Activated CD4-positive, alpha-beta T cell treated with anti-CD3 and anti-CD28 coated beads, Interleukin-2, amount 50 U/mL, for 48 hours (primary cell): Measurements from ENCODE around the gene ICE1.
"Not testable (repeated sequence)": the region's sequence is repeated elsewhere in the genome, so short reads cannot be mapped to it uniquely, and the experiment has no call there.

Source experiments
- DNase-seq, 2 experiments: peaks; one replicate each; pipeline ENCODE4 v3.0.0-alpha.2; 2020

The ICE1 gene

DNA sequence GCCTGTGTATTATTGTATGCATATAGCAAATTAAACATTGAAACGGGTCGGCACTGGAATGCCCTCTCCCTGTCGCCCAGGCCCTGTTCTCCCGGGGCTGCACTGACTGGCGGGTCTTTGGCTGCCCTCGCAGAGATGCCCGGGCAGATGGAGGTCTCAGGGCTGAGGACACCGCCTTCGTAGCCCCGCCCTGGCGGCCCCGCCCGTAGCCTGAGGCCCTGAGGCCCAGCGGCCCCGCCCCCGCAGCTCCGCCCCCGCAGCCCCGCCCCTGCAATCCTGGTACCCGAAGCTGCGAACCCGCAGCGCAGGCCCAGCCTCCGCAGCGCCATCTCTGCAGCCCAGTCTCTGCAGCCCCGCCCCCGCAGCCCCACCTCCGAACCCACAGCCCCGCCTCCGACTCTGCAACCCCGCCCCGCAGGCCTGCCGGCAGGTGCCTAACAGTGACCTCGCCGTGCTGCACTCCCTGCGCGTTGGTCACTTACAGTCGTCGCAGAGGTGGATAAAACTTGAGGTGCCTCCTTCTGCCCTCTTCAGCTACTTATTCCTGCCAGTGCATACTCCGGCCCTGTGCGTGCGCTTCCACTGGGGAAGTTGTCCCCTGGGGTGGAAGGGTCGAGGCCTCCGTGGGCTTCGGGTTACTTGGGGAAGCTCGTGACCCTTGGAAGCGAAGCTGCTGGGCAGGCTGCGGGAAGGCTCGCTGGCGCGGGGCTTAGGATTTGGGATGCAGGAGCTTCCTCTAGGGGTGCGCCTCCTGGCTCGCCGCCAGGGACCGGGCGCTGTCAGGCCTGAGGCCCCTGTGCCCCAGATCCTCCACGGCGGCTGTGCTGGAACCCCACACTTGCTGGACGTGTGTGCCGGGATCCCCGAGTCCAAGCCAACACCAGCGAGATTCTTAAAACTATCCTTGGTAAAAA, 72.3 kb downstream of the ICE1 start:
- peak; percentile 77 to 78 for DNase-seq

DNA sequence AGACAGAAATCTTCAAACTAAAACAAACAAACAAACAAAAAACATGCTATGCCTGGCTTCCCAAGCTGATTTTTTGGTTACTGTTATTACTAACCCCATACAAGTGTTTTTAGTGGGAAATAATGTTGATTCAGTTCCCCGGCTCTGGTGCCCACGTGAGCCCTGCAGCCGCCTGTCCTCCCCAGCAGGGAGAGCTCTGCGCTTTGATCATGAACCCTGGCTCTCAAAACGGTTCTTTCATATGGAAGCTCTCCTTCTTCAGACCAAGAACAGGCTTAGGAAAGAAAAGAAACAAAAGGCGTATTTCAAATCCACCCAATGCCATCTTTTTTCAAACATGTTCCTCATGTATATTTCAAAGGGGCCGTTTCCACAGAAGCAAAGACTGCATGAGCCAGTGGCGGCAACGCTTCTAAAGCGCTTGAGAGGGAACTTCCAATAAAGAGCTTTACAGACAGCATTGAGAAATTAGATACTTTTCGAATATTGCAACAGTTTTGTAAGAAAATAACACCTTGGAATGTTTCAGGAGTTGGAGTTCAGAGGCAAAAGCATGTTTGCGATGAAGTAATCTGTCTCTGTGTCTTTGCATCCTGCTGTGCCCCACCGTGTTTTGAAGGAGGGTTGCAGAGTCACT, 74.8 kb downstream of the ICE1 start:
- DNase-seq: peak; percentile 19 to 24

DNA sequence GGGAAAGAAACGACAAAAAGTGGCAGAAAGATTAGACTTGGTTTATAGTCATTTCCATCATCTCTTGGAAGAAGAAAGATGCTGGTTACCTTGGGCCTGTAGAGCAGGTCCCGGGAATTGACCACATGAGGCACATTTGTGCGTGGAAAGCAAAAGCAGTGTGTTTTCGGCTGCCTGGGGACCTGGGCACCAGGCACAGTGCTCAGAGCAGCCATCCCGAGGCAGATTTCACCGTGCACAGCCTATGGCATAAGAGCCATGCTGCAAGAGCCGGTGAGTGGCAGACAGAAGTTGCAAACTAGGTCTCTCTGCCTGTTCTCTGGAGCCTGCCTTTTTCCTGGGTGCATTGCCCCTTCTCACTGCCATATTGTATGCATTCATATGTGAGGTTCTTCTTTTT, 77.0 kb downstream of the ICE1 start:
- DNase-seq: no peak

DNA sequence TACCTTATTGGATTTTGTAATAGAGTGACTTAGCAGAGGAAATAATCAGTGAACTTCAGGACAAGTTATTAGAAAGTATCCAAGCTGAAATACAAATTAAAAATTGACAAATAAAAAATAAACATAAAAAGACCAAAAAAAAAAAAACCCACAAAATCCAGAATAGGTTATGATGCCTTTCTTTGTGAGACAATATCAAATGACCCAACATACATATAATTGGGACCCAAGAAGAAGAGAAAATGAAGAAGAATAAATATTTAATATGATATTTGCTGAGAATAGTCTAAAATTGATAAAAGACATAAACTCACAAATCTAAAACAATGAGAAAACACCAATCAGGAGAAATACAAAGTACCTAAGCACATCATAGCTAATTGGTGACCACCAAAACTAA, 81.8 kb downstream of the ICE1 start:
- DNase-seq: no peak

DNA sequence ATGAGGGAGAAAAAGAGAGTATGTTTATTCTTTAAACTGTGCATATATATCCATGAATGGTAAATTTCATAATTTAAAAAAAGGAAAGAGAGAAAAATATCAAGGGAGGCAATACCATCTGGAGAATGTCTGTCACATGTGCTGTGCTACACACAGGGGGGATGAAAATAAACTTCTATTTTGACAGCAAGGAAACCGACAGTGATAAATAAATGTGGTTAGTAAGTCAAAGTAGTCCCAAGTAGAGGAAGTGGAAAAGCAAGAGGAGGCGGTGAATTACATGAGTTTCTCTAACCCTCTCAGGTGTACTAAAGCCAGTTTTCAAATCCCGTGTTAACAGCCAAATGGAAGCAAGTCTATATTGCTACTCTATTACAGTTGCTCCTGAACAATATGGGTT, 83.3 kb downstream of the ICE1 start:
- DNase-seq: no peak

DNA sequence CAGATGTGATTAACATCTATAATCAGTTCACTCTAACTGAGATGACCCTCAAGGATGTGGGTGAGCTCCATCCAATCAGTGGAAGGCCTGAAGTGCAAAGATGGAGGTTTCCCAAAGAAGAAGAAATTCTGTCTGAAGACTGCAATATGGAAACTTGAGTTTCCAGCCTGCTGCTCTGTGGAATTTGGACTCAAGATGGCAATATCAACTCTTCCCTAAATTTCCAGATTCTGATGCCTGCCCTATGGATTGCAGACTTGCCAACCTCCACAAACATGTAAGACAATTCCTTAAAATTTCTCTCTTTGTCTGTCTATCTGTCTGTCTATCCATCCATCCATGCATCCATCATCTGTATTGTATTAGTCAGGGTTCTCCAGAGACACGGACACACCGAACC, 85.9 kb downstream of the ICE1 start:
- DNase-seq: no peak

DNA sequence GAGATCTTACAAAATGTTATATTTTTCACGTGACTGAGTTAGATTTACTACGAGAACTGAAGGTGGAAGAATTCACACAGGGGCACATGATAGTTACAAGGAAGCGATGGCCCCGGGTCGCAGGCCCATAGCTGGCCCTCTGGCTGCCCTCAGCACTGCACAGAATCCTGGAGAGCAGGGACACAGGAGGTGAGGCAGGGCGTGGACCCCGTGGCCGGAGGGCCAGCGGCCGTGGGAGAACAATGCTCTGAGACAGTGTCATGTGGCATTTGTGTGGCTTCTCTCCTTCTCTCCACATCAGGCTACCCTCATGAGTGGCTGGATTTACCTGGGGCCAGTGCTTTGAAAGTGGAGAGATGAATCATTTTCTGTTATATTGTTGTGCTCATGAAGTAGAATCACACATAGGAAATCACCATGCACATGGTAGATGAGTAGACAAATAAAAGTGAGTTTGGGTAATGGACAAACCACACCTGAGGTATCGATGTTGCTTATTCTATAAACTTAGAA, 89.5 kb downstream of the ICE1 start:
- no peak for DNase-seq

DNA sequence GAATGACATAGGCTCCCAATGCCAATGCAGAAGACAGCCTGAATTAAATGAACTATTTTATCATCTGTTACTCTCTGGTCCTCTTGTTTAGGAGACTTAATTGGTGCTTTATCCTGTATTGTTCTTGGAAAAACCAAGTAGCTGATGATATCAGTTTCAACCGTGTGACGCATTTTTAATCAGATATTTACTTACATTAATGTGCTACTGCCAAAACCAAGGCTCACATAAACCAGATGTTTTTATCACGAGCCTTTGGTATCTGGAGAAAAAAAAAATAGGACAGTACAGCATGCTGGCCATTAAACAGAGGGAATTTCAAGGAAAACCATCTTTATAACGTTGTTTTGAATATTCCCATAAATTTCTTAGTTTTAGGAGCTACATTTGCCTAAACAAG, 90.1 kb downstream of the ICE1 start:
- no peak for DNase-seq

DNA sequence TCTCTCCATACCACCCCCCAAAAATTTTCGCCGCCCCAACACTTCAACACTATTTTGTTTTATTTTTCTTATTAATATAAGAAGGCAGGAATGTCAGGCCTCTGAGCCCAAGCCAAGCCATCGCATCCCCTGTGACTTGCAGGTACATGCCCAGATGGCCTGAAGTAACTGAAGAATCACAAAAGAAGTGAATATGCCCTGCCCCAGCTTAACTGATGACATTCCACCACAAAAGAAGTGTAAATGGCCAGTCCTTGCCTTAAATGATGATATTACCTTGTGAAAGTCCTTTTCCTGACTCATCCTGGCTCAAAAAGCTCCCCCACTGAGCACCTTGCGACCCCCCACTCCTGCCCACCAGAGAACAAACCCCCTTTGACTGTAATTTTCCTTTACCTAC, 98.1 kb downstream of the ICE1 start:
- DNase-seq: not testable (repeated sequence)

DNA sequence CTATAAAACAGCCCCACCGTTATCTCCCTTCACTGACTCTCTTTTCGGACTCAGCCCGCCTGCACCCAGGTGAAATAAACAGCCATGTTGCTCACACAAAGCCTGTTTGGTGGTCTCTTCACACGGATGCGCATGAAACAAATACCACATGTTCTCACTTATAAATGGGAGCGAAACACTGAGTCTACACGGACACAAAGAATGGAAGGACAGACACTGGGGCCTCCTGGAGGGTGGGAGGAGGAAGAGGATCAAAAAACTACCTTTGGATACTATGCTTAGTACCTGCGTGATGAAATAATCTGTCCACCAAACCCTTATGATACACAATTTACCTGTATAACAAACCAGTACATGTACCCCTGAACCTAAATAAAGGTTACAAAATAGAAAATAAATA, 98.6 kb downstream of the ICE1 start:
- no peak for DNase-seq

DNA sequence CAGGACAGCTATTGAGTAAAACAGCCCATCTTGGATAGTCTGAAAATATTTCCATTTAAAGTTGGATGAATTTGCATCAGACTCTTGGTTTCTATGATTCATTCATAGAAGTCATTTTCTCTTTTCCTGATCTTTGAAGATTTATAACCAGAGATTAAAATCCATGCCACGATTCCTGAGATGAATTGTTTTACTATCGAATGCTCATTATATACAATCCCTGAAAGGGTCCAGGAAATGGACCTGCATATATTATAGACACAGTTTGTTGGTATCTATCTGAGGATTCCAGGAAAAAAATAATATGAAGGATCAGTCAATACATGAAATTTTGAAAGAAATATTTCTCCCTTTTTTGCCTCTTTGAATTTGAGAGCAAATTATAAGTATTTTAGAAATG, 99.0 kb downstream of the ICE1 start:
- no peak for DNase-seq

DNA sequence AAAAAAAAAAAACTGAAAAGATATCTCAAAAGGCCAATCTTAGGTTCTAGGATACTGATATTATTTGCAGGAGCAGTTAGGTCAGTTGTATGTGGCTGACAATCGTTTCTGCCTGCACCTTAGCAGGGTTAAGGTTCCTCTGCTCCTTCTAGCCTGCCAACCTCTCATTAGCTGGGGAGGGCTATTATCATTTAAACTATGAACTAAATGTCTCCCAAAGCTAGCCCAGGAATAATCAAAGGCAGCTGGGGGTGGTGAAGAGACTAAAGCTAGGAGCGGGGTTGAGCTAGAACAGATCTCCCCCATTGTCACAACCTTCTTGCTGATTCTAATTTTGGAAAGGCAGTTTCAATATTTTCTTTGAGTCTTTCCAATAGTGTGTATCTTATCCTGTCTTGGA, 99.9 kb downstream of the ICE1 start:
- DNase-seq: no peak

DNA sequence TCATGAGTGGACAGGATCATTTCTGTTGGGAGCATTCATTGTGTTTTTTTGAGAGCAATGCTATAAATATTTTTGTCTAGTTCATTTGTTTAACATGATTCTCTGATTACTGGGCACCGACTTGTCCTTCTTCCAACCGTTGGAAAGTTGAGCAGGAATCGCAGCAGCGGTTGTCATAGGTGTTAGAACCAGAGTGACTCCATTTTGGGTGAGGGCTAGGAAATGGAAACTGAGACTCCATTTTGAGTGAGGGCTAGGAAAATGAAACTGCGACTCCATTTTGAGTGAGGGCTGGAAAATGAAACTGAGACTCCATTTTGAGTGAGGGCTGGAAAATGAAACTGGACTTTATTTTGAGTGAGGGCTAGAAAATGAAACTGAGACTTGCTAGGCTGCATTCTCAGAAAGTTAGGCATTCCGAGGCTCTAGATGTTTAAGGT, 100.6 kb downstream of the ICE1 start:
- DNase-seq: no peak

DNA sequence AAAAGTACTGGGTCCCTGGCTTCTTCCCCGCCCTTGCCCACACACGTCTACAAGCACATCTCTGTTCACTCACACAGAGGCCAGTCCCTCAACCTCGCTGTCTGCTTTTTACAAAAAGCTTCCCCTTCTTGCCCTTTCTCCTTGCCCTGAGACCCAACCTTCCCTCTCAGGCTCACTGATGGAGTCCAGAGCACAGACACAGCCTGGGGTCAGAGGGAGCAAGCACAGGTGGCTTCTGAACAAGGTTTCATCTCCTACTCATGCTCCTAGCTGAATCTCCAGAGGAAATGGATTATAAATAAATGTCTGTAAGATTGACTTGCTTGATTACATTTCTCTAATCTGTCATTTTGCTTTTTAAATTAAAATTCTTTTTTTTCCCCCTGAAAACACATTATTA, 101.8 kb downstream of the ICE1 start:
- DNase-seq: no peak

DNA sequence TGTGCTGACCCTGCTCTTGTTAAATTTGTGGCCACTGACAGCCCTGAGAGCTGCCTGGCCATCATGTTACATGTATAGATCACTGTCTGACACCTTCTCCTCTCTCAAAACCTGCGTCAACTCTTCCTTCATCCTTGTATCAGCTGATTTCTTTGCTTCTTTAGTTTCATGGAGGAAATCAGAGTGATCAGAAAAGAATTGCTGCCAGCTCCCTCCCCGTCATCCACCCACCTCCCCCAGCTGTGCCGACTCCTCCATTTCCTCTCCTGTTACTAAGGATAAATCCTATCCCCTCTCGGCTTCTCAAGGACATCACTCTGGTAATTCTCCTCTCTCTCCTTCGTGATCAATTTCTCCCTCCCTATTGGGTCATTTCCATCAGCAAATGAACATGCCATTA, 108.9 kb downstream of the ICE1 start:
- DNase-seq: no peak

DNA sequence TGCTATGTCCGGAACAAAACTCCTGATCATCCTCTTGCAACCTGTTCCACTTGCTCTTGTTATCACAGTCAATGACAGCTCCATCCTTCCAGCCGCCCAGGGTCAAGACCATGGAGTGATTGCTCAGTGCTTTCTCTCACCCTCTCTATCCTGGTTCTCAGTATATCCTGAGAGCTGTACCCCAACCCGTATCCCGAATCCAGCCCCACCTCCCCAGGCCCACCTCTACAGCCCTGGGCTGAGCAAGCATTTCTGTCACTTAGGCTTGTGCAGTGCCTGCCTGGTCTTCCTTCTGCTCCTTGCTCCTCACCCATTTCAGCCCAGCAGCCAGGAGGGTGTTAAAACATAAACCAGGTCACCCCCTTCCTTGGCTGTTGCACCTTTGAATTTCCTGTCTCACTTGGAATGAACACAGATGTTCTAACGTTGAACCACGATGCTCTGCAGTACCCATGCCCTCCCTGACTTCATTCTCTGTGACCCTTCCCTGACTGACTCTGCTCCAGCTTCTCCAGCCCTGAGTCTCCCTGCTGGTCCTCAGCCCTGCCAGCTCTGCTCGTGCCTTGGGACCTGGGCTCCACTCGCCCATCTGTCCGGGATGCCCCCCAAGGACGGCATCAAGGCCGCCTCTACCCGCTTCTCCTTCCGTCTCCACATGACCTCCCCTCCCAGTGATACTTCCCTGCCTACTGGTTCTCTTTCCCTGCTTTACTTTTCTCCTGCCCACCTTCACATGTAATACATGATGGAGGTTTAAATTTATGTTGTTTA, 110.0 kb downstream of the ICE1 start:
- no peak for DNase-seq

DNA sequence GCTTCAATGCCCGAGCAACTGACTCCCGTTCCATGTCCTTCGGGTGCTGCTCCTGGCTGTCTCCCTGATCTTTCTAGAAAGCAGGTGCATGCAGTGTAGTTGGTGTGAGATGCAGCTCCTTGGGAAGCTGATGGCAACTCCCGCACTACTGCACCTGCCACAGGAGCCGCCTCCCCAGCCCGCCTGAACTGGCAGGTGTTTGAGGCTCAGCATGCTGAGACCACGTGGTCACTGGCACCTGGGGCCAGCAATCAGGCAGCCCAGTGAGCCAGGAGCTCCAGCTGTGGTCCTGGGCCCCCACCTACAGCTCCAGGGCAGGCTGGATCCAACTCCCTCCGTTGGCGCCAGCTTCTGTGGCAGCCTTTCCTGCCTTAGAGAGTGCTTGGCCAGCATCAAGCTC, 111.5 kb downstream of the ICE1 start:
- no peak for DNase-seq

DNA sequence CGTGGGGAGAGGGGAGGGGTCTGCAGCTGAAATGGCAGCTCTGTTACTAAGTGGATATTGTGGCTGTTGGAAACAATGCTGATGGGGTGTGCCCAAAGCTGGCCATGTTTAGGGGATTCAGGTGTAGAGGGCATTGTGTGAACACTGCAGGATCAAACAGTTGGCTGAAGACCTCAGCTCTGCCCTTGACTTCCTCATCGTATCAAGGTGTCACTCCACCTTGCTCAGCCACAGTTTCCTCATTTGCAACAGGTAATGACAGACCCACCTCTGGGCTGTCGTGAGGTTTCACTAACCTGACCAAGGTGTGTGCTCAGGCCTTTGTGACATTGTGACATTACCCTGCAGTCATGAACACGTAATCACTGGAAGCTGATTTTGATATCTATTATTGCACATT, 111.9 kb downstream of the ICE1 start:
- no peak for DNase-seq

DNA sequence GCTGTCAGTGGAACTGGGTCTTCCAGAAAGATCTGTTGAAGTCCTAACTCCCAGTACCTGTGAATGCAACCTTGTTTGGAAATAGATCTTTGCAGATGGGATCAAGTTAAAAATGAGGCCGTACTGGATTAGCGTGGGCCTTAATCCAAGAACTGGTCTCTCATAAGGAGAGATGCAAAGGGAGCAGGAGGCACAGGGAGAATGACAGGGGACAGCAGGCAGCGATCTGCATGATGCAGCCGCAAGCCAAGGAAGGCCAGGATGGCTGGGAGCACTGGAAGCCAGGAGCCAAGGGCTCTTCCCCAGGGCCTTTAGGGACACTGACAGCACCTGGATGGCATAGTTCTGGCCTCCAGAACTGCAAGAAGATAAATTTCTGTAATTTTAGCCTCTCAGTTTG, 114.4 kb downstream of the ICE1 start:
- DNase-seq: no peak

DNA sequence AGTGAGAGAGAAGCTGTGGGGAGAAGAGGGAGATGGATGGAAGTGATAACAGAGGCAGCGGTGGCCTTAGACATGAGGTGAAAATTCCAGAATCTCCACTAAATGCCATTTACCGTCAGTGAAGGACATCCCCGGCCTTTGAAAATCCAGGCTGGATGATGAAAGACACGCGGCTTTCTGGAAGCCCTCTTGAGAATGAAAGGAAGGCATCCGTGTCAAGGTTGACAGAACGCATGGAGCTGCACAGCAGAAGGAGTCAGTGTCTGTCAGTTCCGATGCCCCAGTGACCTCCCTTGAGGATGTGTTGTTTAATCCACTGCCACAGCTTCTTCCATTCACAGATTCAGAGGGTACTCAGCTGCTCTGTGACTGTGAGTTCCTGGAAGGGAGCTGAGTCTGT, 114.9 kb downstream of the ICE1 start:
- no peak for DNase-seq

DNA sequence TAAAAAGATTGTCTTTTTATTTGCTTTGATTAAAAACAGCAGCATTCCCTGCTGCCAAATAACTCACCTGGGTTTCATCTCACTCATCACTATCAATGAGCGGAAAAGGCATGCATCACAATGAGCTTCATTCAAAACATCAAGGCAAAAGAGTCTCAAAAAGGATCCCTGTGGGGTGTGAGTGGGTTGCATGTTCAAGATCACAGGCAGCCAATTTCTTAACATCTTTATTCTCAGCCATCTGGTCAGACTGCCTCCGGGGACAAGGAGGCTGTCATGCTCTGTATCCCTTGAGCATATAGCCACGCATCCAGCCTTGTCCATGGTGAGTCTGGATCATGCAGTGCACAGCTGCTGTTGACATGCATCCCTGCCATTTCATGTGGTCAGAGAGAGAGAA, 117.1 kb downstream of the ICE1 start:
- DNase-seq: no peak
